DOHH2 (cell line): ENCODE data around the gene GAS2L2.

ENCODE experiments used
- CTCF ChIP-seq: fragments of 200-600 bp; sonication (generic); IDR thresholded peaks from one replicate; pipeline ENCODE4 v1.5.1; 2014; ENCODE audit warnings: antibody characterized with exemption, mild to moderate bottlenecking, low read depth, low read length; ENCODE audit not compliant: poor library complexity, severe bottlenecking
- EZH2phosphoT487 ChIP-seq: fragments of 200-600 bp; sonication (generic); IDR thresholded peaks from 2 replicates; pipeline ENCODE4 v1.6.1; 2017; ENCODE audit warnings: borderline replicate concordance, mild to moderate bottlenecking, antibody characterized with exemption, low read length, moderate library complexity, mixed read lengths

- TF ChIP-seq CTCF (no peak), EZH2phosphoT487 (no peak)
Observed at GRCh38 chr17:35773679-35774425, 20.8 kb upstream of the GAS2L2 start.
